ENCODE results near the gene ACSF2.

The ACSF2 gene

DNA sequence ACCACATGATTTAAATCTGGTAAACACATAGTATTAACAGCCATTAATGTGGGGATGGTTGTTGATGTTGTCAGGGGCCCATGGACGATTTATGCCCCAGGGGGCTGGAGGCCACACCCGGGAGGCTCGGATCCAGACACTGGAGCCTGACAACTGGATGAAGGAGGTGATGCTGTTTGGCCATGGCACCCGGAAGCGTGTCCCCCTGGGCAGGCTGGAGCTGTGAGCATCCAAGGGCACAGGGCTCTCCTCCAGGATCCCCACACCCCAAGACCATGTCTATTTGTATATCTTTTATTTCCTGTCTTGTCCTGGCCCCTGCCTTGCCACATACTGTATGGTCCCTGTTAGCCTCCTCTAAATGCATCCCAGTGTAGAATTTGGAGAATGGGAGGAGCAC lies 57.2 kb downstream of the ACSF2 start:
- H3K4me1 ChIP-seq (ENCODE audit: control insufficient read depth, insufficient read depth, low read length), result peaks cover 42% of the 10 kb centered on the region
- DNase-seq (ENCODE audit: low read depth), result no peak
- no peaks in the 10 kb centered on the region for H3K27me3 ChIP-seq (replicated peaks; ENCODE audit: control insufficient read depth, insufficient read depth, low read length)
- no peaks in the 10 kb centered on the region for H3K9me3 ChIP-seq (ENCODE audit: control insufficient read depth, low read length)
- H3K36me3 ChIP-seq (ENCODE audit: control insufficient read depth, insufficient read depth, low read length, severe bottlenecking), result peaks cover 44% of the 10 kb centered on the region
- peak overlapping the region; percentile 57 for H3K9ac ChIP-seq (ENCODE audit: low read length)
- no peak overlapping the region for H3K4me3 ChIP-seq (ENCODE audit: low read length)

- no peaks in the 10 kb centered on the region for H3K9me3 ChIP-seq (ENCODE audit: control insufficient read depth, low read length)
- no peaks in the 10 kb centered on the region for H3K27me3 ChIP-seq (replicated peaks; ENCODE audit: control insufficient read depth, insufficient read depth, low read length)
- H3K36me3 ChIP-seq (ENCODE audit: control insufficient read depth, insufficient read depth, low read length, severe bottlenecking), result peaks cover 44% of the 10 kb centered on the region
- DNase-seq (ENCODE audit: low read depth), result no peak
- no peak overlapping the region for H3K4me3 ChIP-seq (ENCODE audit: low read length)
- H3K4me1 ChIP-seq (ENCODE audit: control insufficient read depth, insufficient read depth, low read length), result peaks cover 39% of the 10 kb centered on the region
- H3K9ac ChIP-seq (ENCODE audit: low read length), result peak overlapping the region; percentile 57
Observed at GRCh38 chr17:50484386-50485155, 58.6 kb downstream of the ACSF2 start.

GRCh38 chr17:50487213-50488096 lies 61.4 kb downstream of the ACSF2 start:
- Histone ChIP-seq H3K36me3 (ENCODE audit: control insufficient read depth, insufficient read depth, low read length, severe bottlenecking) (peaks cover 40% of the 10 kb centered on the region), H3K4me1 (ENCODE audit: control insufficient read depth, insufficient read depth, low read length) (peaks cover 38% of the 10 kb centered on the region), H3K27me3 (replicated peaks; ENCODE audit: control insufficient read depth, insufficient read depth, low read length) (no peaks in the 10 kb centered on the region), H3K4me3 (ENCODE audit: low read length) (no peak overlapping the region), H3K9me3 (ENCODE audit: control insufficient read depth, low read length) (no peaks in the 10 kb centered on the region), H3K9ac (ENCODE audit: low read length) (no peak overlapping the region)
- no peak for DNase-seq (ENCODE audit: low read depth)

DNA sequence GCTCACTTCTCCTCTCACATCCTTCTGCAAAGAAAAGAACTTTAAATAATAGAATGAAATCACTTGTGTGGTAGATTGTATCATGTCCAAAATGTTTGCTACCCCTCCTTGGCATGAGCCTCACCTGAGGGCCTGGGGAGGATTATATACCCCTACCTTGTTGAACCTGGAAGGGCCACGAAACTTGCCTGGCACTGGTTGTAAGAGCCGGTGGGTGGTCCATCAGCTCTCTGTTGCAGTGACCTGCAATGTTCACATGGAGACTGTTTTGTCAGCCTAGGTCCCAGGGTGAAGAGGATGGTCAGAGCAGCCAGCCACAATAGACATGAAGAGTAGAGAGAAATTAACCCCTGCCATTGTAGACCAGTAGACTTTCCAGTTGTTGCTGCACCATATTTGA lies 62.9 kb downstream of the ACSF2 start:
- Histone ChIP-seq H3K4me3 (ENCODE audit: low read length) (no peak overlapping the region), H3K9ac (ENCODE audit: low read length) (no peak overlapping the region), H3K9me3 (ENCODE audit: control insufficient read depth, low read length) (no peaks in the 10 kb centered on the region), H3K27me3 (replicated peaks; ENCODE audit: control insufficient read depth, insufficient read depth, low read length) (no peaks in the 10 kb centered on the region), H3K4me1 (ENCODE audit: control insufficient read depth, insufficient read depth, low read length) (peaks cover 25% of the 10 kb centered on the region), H3K36me3 (ENCODE audit: control insufficient read depth, insufficient read depth, low read length, severe bottlenecking) (peaks cover 33% of the 10 kb centered on the region)
- DNase-seq (ENCODE audit: low read depth), result no peak

DNA sequence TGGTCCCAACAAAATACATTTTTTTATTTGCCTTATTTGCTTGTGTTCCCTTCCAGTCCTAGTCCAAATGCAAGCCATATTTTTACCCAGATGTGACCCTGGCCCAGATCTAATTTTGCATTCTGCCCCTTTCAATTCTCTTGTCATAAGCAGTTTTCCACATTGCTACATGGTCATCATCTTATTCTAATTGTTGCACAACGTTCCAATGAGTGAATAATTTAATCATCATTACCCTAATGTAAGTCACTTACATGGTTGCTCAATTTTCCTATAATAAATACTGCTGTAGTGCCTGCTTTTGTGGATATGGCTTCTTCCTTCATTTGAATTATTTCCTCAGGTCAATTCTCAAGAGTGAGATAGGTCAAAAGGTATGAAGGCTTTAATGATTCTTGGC lies 65.5 kb downstream of the ACSF2 start:
- Histone ChIP-seq H3K4me3 (ENCODE audit: low read length) (no peak overlapping the region), H3K4me1 (ENCODE audit: control insufficient read depth, insufficient read depth, low read length) (peaks cover 14% of the 10 kb centered on the region)

DNA sequence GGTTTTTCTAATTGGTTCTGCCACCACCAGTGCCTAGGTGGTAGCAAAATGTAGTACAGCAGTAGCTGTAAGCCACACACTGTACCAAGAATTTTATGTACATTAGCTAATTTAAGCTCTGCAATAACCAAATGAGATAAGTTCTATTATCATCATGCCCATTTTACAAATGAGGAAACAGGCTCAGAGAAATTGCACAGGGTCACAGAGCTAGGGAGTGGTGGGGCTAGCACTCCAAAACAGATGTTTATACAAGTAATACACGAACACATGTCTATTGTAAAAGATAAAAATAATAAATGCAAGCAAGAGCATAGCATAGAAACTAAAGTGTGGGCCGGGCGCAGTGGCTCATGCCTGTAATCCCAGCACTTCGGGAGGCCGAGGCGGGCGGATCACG lies 66.2 kb downstream of the ACSF2 start:
- Histone ChIP-seq H3K36me3 (ENCODE audit: control insufficient read depth, insufficient read depth, low read length, severe bottlenecking) (peaks cover 4% of the 10 kb centered on the region), H3K4me1 (ENCODE audit: control insufficient read depth, insufficient read depth, low read length) (peaks cover 14% of the 10 kb centered on the region), H3K9ac (ENCODE audit: low read length) (no peak overlapping the region), H3K9me3 (ENCODE audit: control insufficient read depth, low read length) (no peaks in the 10 kb centered on the region), H3K4me3 (ENCODE audit: low read length) (no peak overlapping the region), H3K27me3 (replicated peaks; ENCODE audit: control insufficient read depth, insufficient read depth, low read length) (no peaks in the 10 kb centered on the region)
- DNase-seq (ENCODE audit: low read depth), result no peak

More for the DNA sequence above, 65.5 kb downstream of the ACSF2 start:
- H3K36me3 ChIP-seq (ENCODE audit: control insufficient read depth, insufficient read depth, low read length, severe bottlenecking), result peaks cover 8% of the 10 kb centered on the region
- no peak overlapping the region for H3K9ac ChIP-seq (ENCODE audit: low read length)
- H3K27me3 ChIP-seq (replicated peaks; ENCODE audit: control insufficient read depth, insufficient read depth, low read length), result no peaks in the 10 kb centered on the region
- H3K9me3 ChIP-seq (ENCODE audit: control insufficient read depth, low read length), result no peaks in the 10 kb centered on the region
- no peak for DNase-seq (ENCODE audit: low read depth)

DNA sequence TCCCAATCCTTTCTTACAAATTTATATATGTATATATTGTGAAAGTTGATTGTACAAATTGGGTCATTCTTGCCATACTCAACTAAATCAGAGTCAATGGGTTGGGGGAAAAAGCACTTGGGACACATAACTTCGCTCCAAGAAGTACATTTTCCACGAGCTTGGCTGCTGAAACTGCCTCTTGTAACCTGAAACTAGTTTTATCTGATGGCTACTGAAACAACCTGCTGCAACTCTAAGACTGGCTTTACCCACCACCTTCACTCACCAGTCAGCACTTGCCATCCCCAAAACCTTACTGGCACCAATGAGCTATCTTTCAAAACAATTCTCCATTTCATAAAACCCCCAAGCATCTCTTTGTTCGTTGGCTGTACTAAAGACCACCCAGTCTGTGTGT lies 67.7 kb downstream of the ACSF2 start:
- no peak overlapping the region for H3K9ac ChIP-seq (ENCODE audit: low read length)
- no peaks in the 10 kb centered on the region for H3K27me3 ChIP-seq (replicated peaks; ENCODE audit: control insufficient read depth, insufficient read depth, low read length)
- no peaks in the 10 kb centered on the region for H3K9me3 ChIP-seq (ENCODE audit: control insufficient read depth, low read length)
- no peaks in the 10 kb centered on the region for H3K36me3 ChIP-seq (ENCODE audit: control insufficient read depth, insufficient read depth, low read length, severe bottlenecking)
- H3K4me3 ChIP-seq (ENCODE audit: low read length), result no peak overlapping the region
- peaks cover 14% of the 10 kb centered on the region for H3K4me1 ChIP-seq (ENCODE audit: control insufficient read depth, insufficient read depth, low read length)
- DNase-seq (ENCODE audit: low read depth), result no peak

DNA sequence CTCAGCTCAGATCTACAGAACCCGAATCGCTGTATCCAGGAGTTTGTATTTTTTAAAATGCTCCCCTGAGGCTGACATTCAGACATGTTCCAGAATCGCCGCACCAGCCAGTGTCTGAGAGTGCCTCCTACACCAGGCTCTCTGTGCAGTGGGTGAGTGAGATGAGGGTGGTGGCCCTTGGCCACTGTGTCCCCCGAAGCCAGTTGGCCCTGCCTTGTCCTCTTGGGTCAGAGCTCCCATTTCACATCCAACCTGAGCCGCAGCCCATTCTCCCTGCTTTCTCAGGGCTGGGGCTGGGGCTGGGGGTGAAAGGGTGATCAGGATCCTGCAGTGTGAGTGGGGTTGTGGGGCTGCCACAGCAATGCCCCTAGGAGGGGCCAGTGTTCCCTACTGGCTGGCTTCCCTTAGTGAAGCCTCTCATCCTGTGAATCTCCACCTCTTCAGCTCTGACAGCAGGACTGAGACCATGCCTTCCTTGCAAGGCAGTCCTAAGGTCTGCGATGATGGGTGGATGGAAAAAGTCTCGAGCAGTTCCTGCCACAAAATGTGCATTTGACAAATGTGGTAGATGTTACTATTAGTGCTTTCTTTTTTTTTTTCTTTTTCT lies 69.3 kb downstream of the ACSF2 start:
- Histone ChIP-seq H3K9me3 (ENCODE audit: control insufficient read depth, low read length) (no peaks in the 10 kb centered on the region), H3K4me3 (ENCODE audit: low read length) (no peak overlapping the region), H3K4me1 (ENCODE audit: control insufficient read depth, insufficient read depth, low read length) (peaks cover 14% of the 10 kb centered on the region), H3K27me3 (replicated peaks; ENCODE audit: control insufficient read depth, insufficient read depth, low read length) (no peaks in the 10 kb centered on the region), H3K9ac (ENCODE audit: low read length) (no peak overlapping the region), H3K36me3 (ENCODE audit: control insufficient read depth, insufficient read depth, low read length, severe bottlenecking) (no peaks in the 10 kb centered on the region)
- DNase-seq (ENCODE audit: low read depth), result no peak

GRCh38 chr17:50495918-50496317 lies 69.9 kb downstream of the ACSF2 start:
- Histone ChIP-seq H3K9me3 (ENCODE audit: control insufficient read depth, low read length) (no peaks in the 10 kb centered on the region), H3K9ac (ENCODE audit: low read length) (no peak overlapping the region), H3K4me1 (ENCODE audit: control insufficient read depth, insufficient read depth, low read length) (peaks cover 14% of the 10 kb centered on the region), H3K36me3 (ENCODE audit: control insufficient read depth, insufficient read depth, low read length, severe bottlenecking) (no peaks in the 10 kb centered on the region), H3K27me3 (replicated peaks; ENCODE audit: control insufficient read depth, insufficient read depth, low read length) (no peaks in the 10 kb centered on the region), H3K4me3 (ENCODE audit: low read length) (no peak overlapping the region)
- no peak for DNase-seq (ENCODE audit: low read depth)

DNA sequence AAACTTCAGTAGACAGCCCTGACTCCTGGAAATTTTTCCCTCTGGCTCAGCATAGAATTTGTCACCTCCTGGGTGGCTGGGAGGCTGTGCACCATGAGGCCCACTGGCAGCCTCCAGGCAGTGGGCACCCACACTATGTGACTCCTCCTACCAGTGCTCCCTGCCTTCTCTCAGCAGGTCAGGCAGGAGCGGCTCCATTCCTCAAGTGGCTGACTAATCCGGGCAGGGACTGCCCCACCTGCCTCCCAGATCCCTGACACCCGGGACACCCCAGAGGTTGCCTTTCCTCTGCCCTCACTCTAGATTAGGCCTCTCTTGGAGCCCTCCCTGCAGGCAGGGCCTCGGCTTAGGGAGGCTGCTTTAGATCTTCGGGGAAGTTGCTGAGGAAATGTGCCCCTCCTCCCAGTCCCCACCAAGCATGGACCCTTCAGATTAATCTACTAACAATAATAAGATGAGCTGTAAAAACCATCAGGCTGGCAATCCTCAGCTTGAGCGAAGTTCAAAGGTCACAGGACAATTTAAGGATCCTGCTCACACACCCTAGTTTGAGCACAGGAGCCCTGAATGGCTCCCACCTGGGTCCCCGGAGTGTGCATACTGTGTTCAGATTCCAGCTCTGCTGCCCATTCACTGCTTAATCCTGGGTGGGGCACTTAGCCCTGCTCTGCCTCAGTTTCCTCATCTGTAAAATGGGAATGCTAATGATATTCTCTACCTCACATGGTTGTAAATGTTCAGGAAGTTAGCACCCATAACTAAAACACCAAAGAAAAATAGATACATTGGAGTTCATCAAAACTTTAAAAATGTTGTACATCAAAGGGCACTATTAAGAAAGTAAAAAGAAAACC lies 72.2 kb downstream of the ACSF2 start:
- Histone ChIP-seq H3K36me3 (ENCODE audit: control insufficient read depth, insufficient read depth, low read length, severe bottlenecking) (no peaks in the 10 kb centered on the region), H3K4me1 (ENCODE audit: control insufficient read depth, insufficient read depth, low read length) (no peaks in the 10 kb centered on the region), H3K4me3 (ENCODE audit: low read length) (no peak overlapping the region), H3K9ac (ENCODE audit: low read length) (no peak overlapping the region), H3K27me3 (replicated peaks; ENCODE audit: control insufficient read depth, insufficient read depth, low read length) (no peaks in the 10 kb centered on the region), H3K9me3 (ENCODE audit: control insufficient read depth, low read length) (no peaks in the 10 kb centered on the region)
- no peak for DNase-seq (ENCODE audit: low read depth)
